CD8-positive, alpha-beta memory T cell (primary cell): ENCODE results near the gene RABL3. TPM values are rescaled to one million over a fixed set of nuclear protein-coding genes. Genes with fewer than 3 reads are reported as not detected.
"Not testable (repeated sequence)": the region's sequence is repeated elsewhere in the genome, so short reads cannot be mapped to it uniquely, and the experiment has no call there.

Experiments
- CTCF ChIA-PET: fragments of 350-600 bp; sonication (Branson Sonifier 250); formaldehyde crosslinking; loops from one replicate; lab custom pipeline; 2021; ENCODE audit warnings: antibody characterized with exemption; lab: Charles Lee
- POLR2A ChIA-PET: fragments of 350-600 bp; sonication (Branson Sonifier 250); formaldehyde crosslinking; loops from one replicate; lab custom pipeline; 2021; ENCODE audit warnings: antibody characterized with exemption; lab: Charles Lee
- DNase-seq, 5 donors: peaks; one replicate each; pipeline versions ENCODE4 v3.0.0 to v3.0.0-alpha.2; 2020 to 2022; ENCODE audit warnings: mixed read lengths in 1 of 5
- H3K27ac ChIP-seq: one replicate; pipeline ENCODE4 v1.7.0; 2013; ENCODE audit warnings: low read depth, mild to moderate bottlenecking, low read length, moderate library complexity
- H3K27me3 ChIP-seq: 2 replicates; pipeline ENCODE4 v1.7.0; 2013; ENCODE audit warnings: low read length, mild to moderate bottlenecking; ENCODE audit not compliant: insufficient read depth, poor library complexity, severe bottlenecking
- H3K36me3 ChIP-seq: 2 replicates; pipeline ENCODE4 v1.7.0; 2013; ENCODE audit warnings: mild to moderate bottlenecking, low read length, moderate library complexity; ENCODE audit not compliant: insufficient read depth
- H3K4me1 ChIP-seq: 2 replicates; pipeline ENCODE4 v1.7.0; 2013; ENCODE audit warnings: mild to moderate bottlenecking, low read length, moderate library complexity; ENCODE audit not compliant: insufficient read depth
- H3K4me3 ChIP-seq: 2 replicates; pipeline ENCODE4 v1.7.0; 2013; ENCODE audit warnings: mild to moderate bottlenecking, low read length
- H3K9me3 ChIP-seq: 2 replicates; pipeline ENCODE4 v1.7.0; 2013; ENCODE audit warnings: mild to moderate bottlenecking, low read length
- H3K27ac Mint-ChIP-seq, 8 donors: one replicate each; pipeline ENCODE4 v1.8.0; 2020 to 2021; ENCODE audit warnings: mixed read lengths in 8 of 8, mild to moderate bottlenecking in 6 of 8, inconsistent platforms in 3 of 8, moderate library complexity in 3 of 8
- H3K27me3 Mint-ChIP-seq, 2 donors: one replicate each; pipeline ENCODE4 v1.8.0; 2020 to 2021; ENCODE audit warnings: mixed read lengths in 2 of 2, mild to moderate bottlenecking in 1 of 2, moderate library complexity in 1 of 2
- H3K36me3 Mint-ChIP-seq, 3 donors: one replicate each; pipeline ENCODE4 v1.8.0; 2020 to 2021; ENCODE audit warnings: mixed read lengths in 3 of 3, inconsistent platforms in 1 of 3, mild to moderate bottlenecking in 1 of 3
- H3K4me1 Mint-ChIP-seq, 3 donors: one replicate each; pipeline ENCODE4 v1.8.0; 2020 to 2021; ENCODE audit warnings: mixed read lengths in 3 of 3, inconsistent platforms in 1 of 3, mild to moderate bottlenecking in 1 of 3
- H3K4me3 Mint-ChIP-seq, 7 donors: one replicate each; pipeline ENCODE4 v1.8.0; 2020 to 2021; ENCODE audit warnings: mixed read lengths in 7 of 7, mild to moderate bottlenecking in 6 of 7, moderate library complexity in 4 of 7, inconsistent platforms in 2 of 7
- H3K9me3 Mint-ChIP-seq, 5 donors: one replicate each; pipeline ENCODE4 v1.8.0; 2020 to 2022; ENCODE audit warnings: mixed read lengths in 5 of 5, mild to moderate bottlenecking in 3 of 5, moderate library complexity in 2 of 5, inconsistent platforms in 1 of 5
- polyA plus RNA-seq: library from polyadenylated mRNA; unstranded; fragments of 300-500 nt; fragmentation: Illumina TruSeq; gene quantifications from one replicate; pipeline ENCODE4 v1.2.3, GENCODE V29; 2021
- total RNA-seq, 2 experiments: library from RNA; stranded (reverse); gene quantifications; one replicate each; pipeline ENCODE4 v1.2.3, GENCODE V29; 2021

RABL3 gene
- total RNA-seq (10 to 100 TPM; 39.0 to 40.4 TPM), polyA plus RNA-seq (35.8 TPM)

GRCh38 chr3:120742198-120742848, at the start of gene RABL3, which contains the start of gene GTF2E1:
TSS of gene RABL3 (minus strand) at chr3:120742516. CDS start at chr3:120742507, 9 bp downstream.
TSS of gene GTF2E1 (plus strand) at chr3:120742744. CDS start at chr3:120750553, 7,809 bp downstream.
- H3K4me1 ChIP-seq: peaks cover 13% of the 10 kb centered on the region
- Mint-ChIP-seq H3K27ac (peak within 1 kb of the TSS; percentile 93 to 99 (median 98)), H3K4me3 (peak within 1 kb of the TSS; percentile 87 to 96 (median 94)), H3K9me3 (no peaks in the 10 kb centered on the region), H3K36me3 (peaks cover 2 to 20% (median 2%) of the 10 kb centered on the region in 3 donors), H3K4me1 (peaks cover 31 to 56% (median 50%) of the 10 kb centered on the region in 3 donors), H3K27me3 (no peaks in the 10 kb centered on the region)
- H3K27ac ChIP-seq: peak within 1 kb of the TSS; percentile 99
- no peaks in the 10 kb centered on the region for H3K9me3 ChIP-seq
- POLR2A ChIA-PET: interaction anchor here (0.5 to 1.9 kb wide), 3 partner anchors 146 to 778 kb away, joined by 3 to 12 read pairs (median 5); partner anchors contain the start of gene NDUFB4
- CTCF ChIA-PET: interaction anchor here (0.8 to 3.5 kb wide), 6 partner anchors 15 to 325 kb away, joined by 3 to 11 read pairs (median 3); partner anchors contain the start of gene NDUFB4
- H3K4me3 ChIP-seq: peak within 1 kb of the TSS; percentile 99
- DNase-seq: peak; percentile 92 to 97 (median 96)
- no peaks in the 10 kb centered on the region for H3K27me3 ChIP-seq
- H3K36me3 ChIP-seq: no peaks in the 10 kb centered on the region

- no peaks in the 10 kb centered on the region for H3K36me3 Mint-ChIP-seq
- ChIA-PET POLR2A (no interaction called here), CTCF (interaction anchor here (1.5 to 7.5 kb wide), 3 partner anchors 11 to 229 kb away, joined by 3 to 186 read pairs (median 7); no protein-coding TSS in a partner anchor)
- H3K9me3 Mint-ChIP-seq: no peaks in the 10 kb centered on the region
- no peak overlapping the region for H3K4me3 ChIP-seq
- no peaks in the 10 kb centered on the region for H3K27me3 Mint-ChIP-seq
- no peaks in the 10 kb centered on the region for H3K27me3 ChIP-seq
- H3K9me3 ChIP-seq: no peaks in the 10 kb centered on the region
- no peaks in the 10 kb centered on the region for H3K4me1 Mint-ChIP-seq
- no peak for DNase-seq
- H3K27ac Mint-ChIP-seq: peak overlapping the region in 2 of 8 donors; percentile 21 to 23
- H3K27ac ChIP-seq: no peak overlapping the region
- H3K36me3 ChIP-seq: no peaks in the 10 kb centered on the region
- no peaks in the 10 kb centered on the region for H3K4me1 ChIP-seq
- H3K4me3 Mint-ChIP-seq: no peak overlapping the region
These were observed 49.6 kb upstream of the RABL3 start for GRCh38 chr3:120791913-120792312.

GRCh38 chr3:120791010-120791409, 48.7 kb upstream of the RABL3 start:
- Histone ChIP-seq H3K27me3 (no peaks in the 10 kb centered on the region), H3K9me3 (no peaks in the 10 kb centered on the region), H3K4me1 (no peaks in the 10 kb centered on the region), H3K4me3 (no peak overlapping the region), H3K36me3 (no peaks in the 10 kb centered on the region), H3K27ac (no peak overlapping the region)
- ChIA-PET CTCF (interaction anchor here (7.5 kb wide), 1 partner anchor 228 kb away, joined by 186 read pairs; no protein-coding TSS in a partner anchor), POLR2A (no interaction called here)
- peak in 1 of 5 donors; percentile 30 for DNase-seq
- no peaks in the 10 kb centered on the region for H3K36me3 Mint-ChIP-seq
- no peaks in the 10 kb centered on the region for H3K4me1 Mint-ChIP-seq
- no peaks in the 10 kb centered on the region for H3K9me3 Mint-ChIP-seq
- H3K27me3 Mint-ChIP-seq: no peaks in the 10 kb centered on the region
- H3K27ac Mint-ChIP-seq: no peak overlapping the region
- no peak overlapping the region for H3K4me3 Mint-ChIP-seq

GRCh38 chr3:120785832-120786231, 43.5 kb upstream of the RABL3 start:
- H3K27ac Mint-ChIP-seq: not testable (repeated sequence)

GRCh38 chr3:120780977-120781376, 38.7 kb upstream of the RABL3 start:
- H3K36me3 Mint-ChIP-seq: peaks cover 0 to 48% (median 16%) of the 10 kb centered on the region in 3 donors
- no peaks in the 10 kb centered on the region for H3K9me3 Mint-ChIP-seq
- H3K27me3 Mint-ChIP-seq: no peaks in the 10 kb centered on the region
- peak overlapping the region in 2 of 8 donors; percentile 52 to 59 for H3K27ac Mint-ChIP-seq
- Histone ChIP-seq H3K4me3 (no peak overlapping the region), H3K27ac (no peak overlapping the region), H3K36me3 (peaks cover 17% of the 10 kb centered on the region), H3K4me1 (no peaks in the 10 kb centered on the region), H3K27me3 (no peaks in the 10 kb centered on the region), H3K9me3 (no peaks in the 10 kb centered on the region)
- ChIA-PET CTCF (no interaction called here), POLR2A (no interaction called here)
- no peak for DNase-seq
- no peaks in the 10 kb centered on the region for H3K4me1 Mint-ChIP-seq
- H3K4me3 Mint-ChIP-seq: no peak overlapping the region

More at GRCh38 chr3:120785832-120786231, 43.5 kb upstream of the RABL3 start:
- POLR2A ChIA-PET, H3K27me3 ChIP-seq, H3K4me3 Mint-ChIP-seq, H3K4me3 ChIP-seq, H3K9me3 ChIP-seq, H3K9me3 Mint-ChIP-seq, H3K27me3 Mint-ChIP-seq, H3K36me3 ChIP-seq, H3K27ac ChIP-seq, H3K4me1 Mint-ChIP-seq, H3K4me1 ChIP-seq, DNase-seq: not testable (repeated sequence)
- CTCF ChIA-PET: interaction anchor here (1.1 to 1.3 kb wide), 2 partner anchors 9 to 227 kb away, joined by 4 to 6 read pairs; no protein-coding TSS in a partner anchor
- peaks cover 0 to 19% (median 12%) of the 10 kb centered on the region in 3 donors for H3K36me3 Mint-ChIP-seq

- POLR2A ChIA-PET: no interaction called here
- Histone ChIP-seq H3K27me3 (no peaks in the 10 kb centered on the region), H3K27ac (no peak overlapping the region), H3K9me3 (no peaks in the 10 kb centered on the region), H3K4me1 (no peaks in the 10 kb centered on the region), H3K4me3 (no peak overlapping the region), H3K36me3 (peaks cover 17% of the 10 kb centered on the region)
- no peaks in the 10 kb centered on the region for H3K27me3 Mint-ChIP-seq
- no peak overlapping the region for H3K4me3 Mint-ChIP-seq
- CTCF ChIA-PET: no interaction called here
- no peak for DNase-seq
- no peaks in the 10 kb centered on the region for H3K9me3 Mint-ChIP-seq
- no peak overlapping the region for H3K27ac Mint-ChIP-seq
- peaks cover 0 to 44% (median 16%) of the 10 kb centered on the region in 3 donors for H3K36me3 Mint-ChIP-seq
- H3K4me1 Mint-ChIP-seq: no peaks in the 10 kb centered on the region
These were observed 36.5 kb upstream of the RABL3 start for GRCh38 chr3:120778776-120779175.

- Mint-ChIP-seq H3K27ac (no peak overlapping the region), H3K4me3 (no peak overlapping the region), H3K9me3 (no peaks in the 10 kb centered on the region), H3K27me3 (no peaks in the 10 kb centered on the region), H3K36me3 (peaks cover 0 to 50% (median 11%) of the 10 kb centered on the region in 3 donors), H3K4me1 (peaks cover 5 to 12% (median 8%) of the 10 kb centered on the region in 3 donors)
- H3K36me3 ChIP-seq: peaks cover 17% of the 10 kb centered on the region
- ChIA-PET CTCF (no interaction called here), POLR2A (no interaction called here)
- no peaks in the 10 kb centered on the region for H3K4me1 ChIP-seq
- no peak overlapping the region for H3K4me3 ChIP-seq
- DNase-seq: no peak
- no peaks in the 10 kb centered on the region for H3K27me3 ChIP-seq
- H3K27ac ChIP-seq: no peak overlapping the region
- H3K9me3 ChIP-seq: no peaks in the 10 kb centered on the region
These were observed 33.1 kb upstream of the RABL3 start for GRCh38 chr3:120775411-120775810.

- POLR2A ChIA-PET: no interaction called here
- Mint-ChIP-seq H3K27ac (no peak overlapping the region), H3K4me1 (peaks cover 9 to 22% (median 17%) of the 10 kb centered on the region in 3 donors), H3K4me3 (no peak overlapping the region), H3K36me3 (peaks cover 0 to 43% (median 12%) of the 10 kb centered on the region in 3 donors), H3K9me3 (no peaks in the 10 kb centered on the region), H3K27me3 (no peaks in the 10 kb centered on the region)
- peaks cover 19% of the 10 kb centered on the region for H3K36me3 ChIP-seq
- H3K4me1 ChIP-seq: no peaks in the 10 kb centered on the region
- DNase-seq: no peak
- H3K9me3 ChIP-seq: no peaks in the 10 kb centered on the region
- CTCF ChIA-PET: no interaction called here
- H3K27ac ChIP-seq: no peak overlapping the region
- H3K27me3 ChIP-seq: no peaks in the 10 kb centered on the region
- H3K4me3 ChIP-seq: no peak overlapping the region
These were observed 31.6 kb upstream of the RABL3 start for GRCh38 chr3:120773932-120774331.
